Loucy (cell line): ENCODE data around the gene MEN1.

Source experiments
- H2AFZ ChIP-seq: fragments of 200-600 bp; sonication (generic); 2 replicates; pipeline ENCODE4 v1.6.0; 2016; ENCODE audit warnings: antibody characterized with exemption, mild to moderate bottlenecking, low read length, moderate library complexity
- H3F3A ChIP-seq: fragments of 200-600 bp; 2 replicates; pipeline ENCODE4 v1.6.0; 2016; ENCODE audit warnings: antibody characterized with exemption, low read depth, mild to moderate bottlenecking
- H3K27me3 ChIP-seq: fragments of 200-600 bp; sonication (generic); 2 replicates; pipeline ENCODE4 v1.6.1; 2014; ENCODE audit warnings: low read length, mild to moderate bottlenecking; ENCODE audit not compliant: insufficient read depth, poor library complexity, severe bottlenecking
- H3K36me3 ChIP-seq: fragments of 200-600 bp; sonication (generic); 2 replicates; pipeline ENCODE4 v1.6.1; 2016; ENCODE audit warnings: low read length; ENCODE audit not compliant: insufficient read depth
- H3K4me1 ChIP-seq: fragments of 200-600 bp; sonication (generic); 2 replicates; pipeline ENCODE4 v1.5.1; 2014; ENCODE audit warnings: low read length, mild to moderate bottlenecking; ENCODE audit not compliant: insufficient read depth, poor library complexity, severe bottlenecking
- H3K4me2 ChIP-seq: fragments of 200-600 bp; sonication (generic); 2 replicates; pipeline ENCODE4 v1.6.0; 2014; ENCODE audit warnings: antibody characterized with exemption, low read length, low read depth, mild to moderate bottlenecking; ENCODE audit not compliant: poor library complexity, severe bottlenecking
- H3K4me3 ChIP-seq: fragments of 200-600 bp; sonication (generic); 2 replicates; pipeline ENCODE4 v1.5.1; 2014; ENCODE audit warnings: low read length, mild to moderate bottlenecking, mixed read lengths; ENCODE audit not compliant: poor library complexity, severe bottlenecking
- H3K79me2 ChIP-seq: fragments of 200-600 bp; sonication (generic); 2 replicates; pipeline ENCODE4 v1.6.1; 2014; ENCODE audit warnings: low read length; ENCODE audit not compliant: insufficient read depth
- H3K9ac ChIP-seq: fragments of 200-600 bp; sonication (generic); 2 replicates; pipeline ENCODE4 v1.6.0; 2014; ENCODE audit warnings: mild to moderate bottlenecking, low read depth, low read length, moderate library complexity; ENCODE audit not compliant: poor library complexity, severe bottlenecking
- H3K9me2 ChIP-seq: fragments of 200-600 bp; sonication (generic); replicated peaks from 2 replicates; pipeline ENCODE4 v1.6.1; 2016; ENCODE audit warnings: low read depth, low read length, mixed read lengths
- H3K9me3 ChIP-seq: fragments of 200-600 bp; sonication (generic); 2 replicates; pipeline ENCODE4 v1.6.1; 2014; ENCODE audit warnings: mild to moderate bottlenecking, antibody characterized with exemption, low read length, low read depth; ENCODE audit not compliant: insufficient read depth
- H4K20me1 ChIP-seq: fragments of 200-600 bp; sonication (generic); 2 replicates; pipeline ENCODE4 v1.6.0; 2014; ENCODE audit warnings: antibody characterized with exemption, low read length, mild to moderate bottlenecking; ENCODE audit not compliant: insufficient read depth, poor library complexity, severe bottlenecking
- CTCF ChIP-seq: fragments of 200-600 bp; sonication (generic); conservative IDR thresholded peaks from 2 replicates; pipeline ENCODE4 v1.5.1; 2014; ENCODE audit warnings: mild to moderate bottlenecking, antibody characterized with exemption, low read length
- EZH2phosphoT487 ChIP-seq: fragments of 200-600 bp; IDR thresholded peaks from 2 replicates; pipeline ENCODE4 v1.6.1; 2018; ENCODE audit warnings: antibody characterized with exemption, mild to moderate bottlenecking, moderate library complexity, borderline replicate concordance

Gene MEN1

GRCh38 chr11:64784813-64785581, 25.4 kb downstream of the MEN1 start:
- Histone ChIP-seq H3K4me3 (no peak overlapping the region), H3K9me2 (no peaks in the 10 kb centered on the region), H3K36me3 (no peaks in the 10 kb centered on the region), H2AFZ (no peak overlapping the region), H3K4me2 (no peak overlapping the region), H3K9me3 (no peaks in the 10 kb centered on the region), H3K9ac (no peak overlapping the region), H3K79me2 (peaks cover 5% of the 10 kb centered on the region; the same call in 1 of the 2 replicates), H3K27me3 (no peaks in the 10 kb centered on the region), H3F3A (no peaks in the 10 kb centered on the region), H4K20me1 (no peaks in the 10 kb centered on the region), H3K4me1 (peaks cover 2% of the 10 kb centered on the region)
- no peak for TF ChIP-seq CTCF
- TF ChIP-seq EZH2phosphoT487 = no peak

GRCh38 chr11:64778473-64779298, 31.7 kb downstream of the MEN1 start, which contains the start of gene SF1:
Gene SF1 (minus strand): TSS chr11:64778542. CDS start chr11:64778392, 150 bp downstream.
- peak within 1 kb of the TSS; percentile 91 for H3K4me3 ChIP-seq
- H3K9me2 ChIP-seq = no peaks in the 10 kb centered on the region
- no peaks in the 10 kb centered on the region for H3K27me3 ChIP-seq
- H3K4me1 ChIP-seq = peaks cover 46% of the 10 kb centered on the region
- peak within 1 kb of the TSS; percentile 74 for H2AFZ ChIP-seq
- H4K20me1 ChIP-seq = peaks cover 38% of the 10 kb centered on the region
- no peaks in the 10 kb centered on the region for H3K9me3 ChIP-seq
- no peak for TF ChIP-seq CTCF
- TF ChIP-seq EZH2phosphoT487 = no peak
- peak within 1 kb of the TSS; percentile 93 for H3K9ac ChIP-seq
- H3K4me2 ChIP-seq = peak within 1 kb of the TSS; percentile 92
- H3K36me3 ChIP-seq = peaks cover 35% of the 10 kb centered on the region
- H3F3A ChIP-seq = peaks cover 5% of the 10 kb centered on the region; the same call in 1 of the 2 replicates
- H3K79me2 ChIP-seq = peaks cover 50% of the 10 kb centered on the region

GRCh38 chr11:64778223-64778472, 32.2 kb downstream of the MEN1 start:
- Histone ChIP-seq H3K4me1 (peaks cover 52% of the 10 kb centered on the region), H3K79me2 (peaks cover 56% of the 10 kb centered on the region), H2AFZ (no peak overlapping the region), H3K9me2 (no peaks in the 10 kb centered on the region), H3K9me3 (no peaks in the 10 kb centered on the region), H3K36me3 (peaks cover 41% of the 10 kb centered on the region), H3F3A (peaks cover 9% of the 10 kb centered on the region; the same call in 1 of the 2 replicates), H3K4me3 (peak overlapping the region; percentile 82), H3K9ac (peak overlapping the region; percentile 93), H3K27me3 (no peaks in the 10 kb centered on the region), H3K4me2 (no peak overlapping the region), H4K20me1 (peaks cover 44% of the 10 kb centered on the region)
- TF ChIP-seq CTCF (no peak), EZH2phosphoT487 (no peak)
